ENCODE data around the gene ATP5F1A. TPM values are rescaled to one million over a fixed set of nuclear protein-coding genes. Genes with fewer than 3 reads are reported as not detected.
"Not testable (repeated sequence)": the region's sequence is repeated elsewhere in the genome, so short reads cannot be mapped to it uniquely, and the experiment has no call there.

ATP5F1A gene
- total RNA-seq, 1 experiment from 2014 or later: 479 TPM

GRCh38 chr18:46097431-46097800 lies 680 bp downstream of the ATP5F1A start:
- Histone ChIP-seq H3K4me3 (ENCODE audit: low read depth, low read length, poor library complexity, severe bottlenecking) (peak overlapping the region; percentile 79), H3K27ac (ENCODE audit: low read depth, low read length, poor library complexity, severe bottlenecking) (peak overlapping the region; percentile 80), H3K27me3 (replicated peaks; ENCODE audit: insufficient read depth, low read depth, low read length, poor library complexity) (no peaks in the 10 kb centered on the region), H3K36me3 (ENCODE audit: insufficient read depth, low read length, poor library complexity, severe bottlenecking) (peaks cover 26% of the 10 kb centered on the region), H3K9me3 (ENCODE audit: low read depth, low read length, poor library complexity, severe bottlenecking) (no peaks in the 10 kb centered on the region), H3K4me1 (ENCODE audit: insufficient read depth, low read length, poor library complexity, severe bottlenecking) (peaks cover 6% of the 10 kb centered on the region)
- POLR2A ChIA-PET (ENCODE audit: low non-redundant PET): interaction anchor here (0.6 kb wide), 1 partner anchor 63 kb away, joined by 24 read pairs; no protein-coding TSS in a partner anchor
- CTCF ChIA-PET: interaction anchor here (0.7 kb wide), 1 partner anchor 29 kb away, joined by 10 read pairs; no protein-coding TSS in a partner anchor
- TF ChIP-seq EZH2 (IDR thresholded peaks at IDR 0.05; ENCODE audit: borderline replicate concordance, low read depth, low read length, poor library complexity, severe bottlenecking) (no peak), CTCF (conservative IDR thresholded peaks at IDR 0.05; ENCODE audit: low read depth, low read length) (no peak)
- intact Hi-C loops (cut with micrococcal nuclease; ENCODE audit: unreplicated experiment): no loop called here
- BruUV-seq (replicated peaks): no TSS peak
- no peak for DNase-seq (ENCODE audit: low spot score)

DNA sequence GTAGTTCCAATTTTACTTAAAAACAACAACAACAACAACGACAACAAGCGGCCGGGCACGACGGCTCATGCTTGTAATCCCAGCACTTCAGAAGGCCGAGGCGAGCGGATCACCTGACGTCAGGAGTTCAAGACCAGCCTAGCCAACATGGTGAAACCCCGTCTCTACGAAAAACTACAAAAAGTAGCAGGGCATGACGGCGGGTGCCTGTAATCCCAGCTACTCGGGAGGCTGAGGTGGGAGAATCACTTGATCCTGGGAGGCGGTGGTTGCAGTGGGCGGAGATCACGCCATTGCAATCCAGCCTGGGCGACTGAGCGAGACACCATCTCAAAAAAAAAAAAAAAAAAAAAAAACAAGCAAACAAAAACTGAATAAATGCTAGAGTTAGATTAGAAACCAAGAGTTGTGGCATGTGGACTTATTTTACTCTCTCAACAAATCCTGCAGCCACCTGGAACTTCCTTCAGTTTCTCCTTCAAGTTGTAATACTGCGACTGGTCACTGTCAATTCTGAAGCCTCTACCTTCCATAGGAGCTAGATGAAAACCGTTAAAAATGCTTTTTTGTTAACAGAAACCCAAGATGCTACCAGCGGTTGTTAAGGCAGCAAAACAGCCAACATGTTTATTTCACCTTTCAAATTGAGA lies 1.3 kb downstream of the ATP5F1A start:
- TF ChIP-seq CTCF (conservative IDR thresholded peaks at IDR 0.05; ENCODE audit: low read depth, low read length) (no peak), EZH2 (IDR thresholded peaks at IDR 0.05; ENCODE audit: borderline replicate concordance, low read depth, low read length, poor library complexity, severe bottlenecking) (no peak)
- intact Hi-C loops (cut with micrococcal nuclease; ENCODE audit: unreplicated experiment): no loop called here

GRCh38 chr18:46095532-46095931 lies 2.6 kb downstream of the ATP5F1A start:
- TF ChIP-seq EZH2 (IDR thresholded peaks at IDR 0.05; ENCODE audit: borderline replicate concordance, low read depth, low read length, poor library complexity, severe bottlenecking) (no peak), CTCF (conservative IDR thresholded peaks at IDR 0.05; ENCODE audit: low read depth, low read length) (no peak)
- no peak for DNase-seq (ENCODE audit: low spot score)
- BruUV-seq (replicated peaks): no TSS peak
- Histone ChIP-seq H3K36me3 (ENCODE audit: insufficient read depth, low read length, poor library complexity, severe bottlenecking) (peaks cover 44% of the 10 kb centered on the region), H3K27me3 (replicated peaks; ENCODE audit: insufficient read depth, low read depth, low read length, poor library complexity) (no peaks in the 10 kb centered on the region), H3K9me3 (ENCODE audit: low read depth, low read length, poor library complexity, severe bottlenecking) (no peaks in the 10 kb centered on the region), H3K4me1 (ENCODE audit: insufficient read depth, low read length, poor library complexity, severe bottlenecking) (peaks cover 6% of the 10 kb centered on the region), H3K4me3 (ENCODE audit: low read depth, low read length, poor library complexity, severe bottlenecking) (no peak overlapping the region), H3K27ac (ENCODE audit: low read depth, low read length, poor library complexity, severe bottlenecking) (no peak overlapping the region)
- ChIA-PET CTCF (no interaction called here), POLR2A (ENCODE audit: low non-redundant PET) (no interaction called here)
- intact Hi-C loops (cut with micrococcal nuclease; ENCODE audit: unreplicated experiment): no loop called here

More for the DNA sequence above, 1.3 kb downstream of the ATP5F1A start:
- Histone ChIP-seq H3K9me3 (ENCODE audit: low read depth, low read length, poor library complexity, severe bottlenecking) (no peaks in the 10 kb centered on the region), H3K4me3 (ENCODE audit: low read depth, low read length, poor library complexity, severe bottlenecking) (peak overlapping the region; percentile 79), H3K4me1 (ENCODE audit: insufficient read depth, low read length, poor library complexity, severe bottlenecking) (peaks cover 6% of the 10 kb centered on the region), H3K27me3 (replicated peaks; ENCODE audit: insufficient read depth, low read depth, low read length, poor library complexity) (no peaks in the 10 kb centered on the region), H3K27ac (ENCODE audit: low read depth, low read length, poor library complexity, severe bottlenecking) (peak overlapping the region; percentile 80), H3K36me3 (ENCODE audit: insufficient read depth, low read length, poor library complexity, severe bottlenecking) (peaks cover 32% of the 10 kb centered on the region)
- CTCF ChIA-PET: interaction anchor here (0.9 kb wide), 1 partner anchor 561 kb away, joined by 5 read pairs; no protein-coding TSS in a partner anchor
- DNase-seq (ENCODE audit: low spot score): no peak
- POLR2A ChIA-PET (ENCODE audit: low non-redundant PET): no interaction called here
- TSS peak; percentile 65 for BruUV-seq (replicated peaks)

- H3K27ac ChIP-seq (ENCODE audit: low read depth, low read length, poor library complexity, severe bottlenecking); intact Hi-C loops (cut with micrococcal nuclease; ENCODE audit: unreplicated experiment): not testable (repeated sequence)
Observed at GRCh38 chr18:46088501-46088900, 9.6 kb downstream of the ATP5F1A start.

More at GRCh38 chr18:46088501-46088900, 9.6 kb downstream of the ATP5F1A start:
- H3K9me3 ChIP-seq (ENCODE audit: low read depth, low read length, poor library complexity, severe bottlenecking); H3K27me3 ChIP-seq (replicated peaks; ENCODE audit: insufficient read depth, low read depth, low read length, poor library complexity); CTCF ChIA-PET; DNase-seq (ENCODE audit: low spot score); BruUV-seq (replicated peaks); POLR2A ChIA-PET (ENCODE audit: low non-redundant PET); H3K4me1 ChIP-seq (ENCODE audit: insufficient read depth, low read length, poor library complexity, severe bottlenecking); H3K4me3 ChIP-seq (ENCODE audit: low read depth, low read length, poor library complexity, severe bottlenecking): not testable (repeated sequence)
- H3K36me3 ChIP-seq (ENCODE audit: insufficient read depth, low read length, poor library complexity, severe bottlenecking): peaks cover 99% of the 10 kb centered on the region

Data from A673 (cell line).